HG03196 (cell line): ENCODE data around the gene ATP2A3.

Source experiments
- ATAC-seq: cut with Tn5 transposase; IDR thresholded peaks from one replicate; pipeline ENCODE4 v1.9.1; 2021; ENCODE audit not compliant: unreplicated experiment

ATP2A3 gene

DNA sequence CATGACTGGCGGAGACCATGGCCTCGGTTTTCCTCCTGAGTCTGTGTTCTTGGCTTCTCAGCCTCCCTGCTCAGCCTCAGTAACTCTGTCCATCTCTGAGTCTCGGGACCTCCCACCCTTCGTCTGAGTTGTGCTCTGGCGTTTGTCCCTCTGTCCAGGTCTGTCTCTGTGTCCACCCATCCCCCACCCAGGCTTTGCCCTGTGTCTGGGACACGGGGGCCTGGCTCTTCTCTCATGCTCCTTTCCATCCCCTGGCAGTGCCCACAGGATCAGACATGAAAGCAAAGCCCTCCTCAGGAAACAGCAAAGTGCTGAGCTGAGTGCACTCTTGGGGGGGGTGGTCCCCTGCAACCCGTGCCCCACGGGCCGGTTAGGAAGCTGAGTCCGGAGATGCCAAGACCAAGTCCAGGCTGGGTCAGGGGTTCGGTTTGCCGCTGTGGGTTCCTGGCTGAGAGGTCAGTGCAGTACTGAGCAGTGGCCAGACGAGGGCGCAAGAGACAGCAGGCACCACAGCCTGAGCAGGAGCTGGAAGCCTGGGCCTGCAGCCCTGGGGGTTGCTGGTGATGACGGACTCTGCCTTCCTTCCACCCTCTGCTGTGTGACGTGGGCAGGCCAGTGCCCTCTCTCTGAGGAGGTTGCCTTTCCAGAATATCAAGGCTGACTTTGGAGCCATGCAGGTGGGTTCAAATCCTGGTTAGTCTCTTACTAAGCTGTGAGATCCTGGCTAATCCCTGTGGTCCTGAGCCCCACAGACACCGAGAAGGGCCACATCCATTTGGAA is 50.5 kb downstream of the ATP2A3 start:
- peak; percentile 42 for ATAC-seq

DNA sequence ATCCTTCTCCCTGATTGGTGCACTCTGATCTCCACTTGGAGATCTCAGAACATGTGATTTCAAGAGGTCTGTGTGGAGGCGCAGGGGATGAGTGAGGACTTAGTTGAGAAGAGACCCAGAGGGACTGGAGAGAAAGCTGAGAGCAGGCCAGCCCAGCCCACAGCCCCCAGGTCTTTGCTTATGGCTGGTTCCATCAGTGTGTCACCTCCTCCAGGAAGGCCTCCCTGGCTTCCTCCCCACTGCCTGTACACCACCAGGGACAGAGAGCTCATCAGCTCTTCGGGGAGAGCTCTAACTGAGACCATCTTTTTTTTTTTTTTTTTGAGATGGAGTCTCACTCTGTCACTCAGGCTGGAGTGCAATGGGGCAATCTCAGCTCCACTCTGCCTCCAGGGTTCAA is 51.4 kb downstream of the ATP2A3 start:
- ATAC-seq, result no peak

DNA sequence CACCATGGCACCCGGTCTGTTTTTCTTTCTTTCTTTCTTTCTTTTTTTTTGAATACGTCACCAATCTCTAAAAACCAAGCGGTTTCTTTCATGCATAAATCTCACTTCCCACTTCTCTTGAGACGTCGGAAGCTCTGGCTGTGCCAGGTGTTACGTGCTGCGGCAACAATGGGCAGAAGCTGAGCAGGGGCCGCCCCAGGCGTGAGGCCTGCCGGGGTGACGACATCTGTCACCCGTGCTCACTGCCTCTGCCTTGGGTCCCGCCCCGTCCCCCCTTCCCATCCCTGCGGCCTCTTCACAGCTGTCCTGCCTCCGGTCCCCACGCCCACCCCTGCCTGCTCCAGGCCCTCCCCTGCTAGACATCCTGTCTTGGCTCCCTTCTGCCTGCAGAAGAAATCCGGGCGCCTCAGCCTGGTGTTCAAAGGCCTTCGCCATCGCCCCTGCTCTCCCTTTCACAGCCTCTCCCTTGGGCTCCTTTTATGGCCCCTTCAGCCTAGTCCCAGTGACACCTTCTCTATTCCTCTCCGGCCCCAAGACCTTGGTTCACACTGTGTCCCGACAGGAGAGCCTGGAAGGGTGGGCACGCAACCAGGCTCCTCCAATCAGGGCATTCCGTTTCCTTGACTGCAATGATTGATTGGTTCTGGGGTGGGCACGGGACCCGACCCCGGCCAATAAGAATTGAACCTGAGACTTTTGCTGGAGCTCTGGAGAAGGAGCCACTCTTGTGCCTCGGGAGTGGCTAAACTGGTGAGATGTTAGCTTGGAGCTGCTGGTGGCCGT is 52.8 kb downstream of the ATP2A3 start:
- peak; percentile 70 for ATAC-seq

DNA sequence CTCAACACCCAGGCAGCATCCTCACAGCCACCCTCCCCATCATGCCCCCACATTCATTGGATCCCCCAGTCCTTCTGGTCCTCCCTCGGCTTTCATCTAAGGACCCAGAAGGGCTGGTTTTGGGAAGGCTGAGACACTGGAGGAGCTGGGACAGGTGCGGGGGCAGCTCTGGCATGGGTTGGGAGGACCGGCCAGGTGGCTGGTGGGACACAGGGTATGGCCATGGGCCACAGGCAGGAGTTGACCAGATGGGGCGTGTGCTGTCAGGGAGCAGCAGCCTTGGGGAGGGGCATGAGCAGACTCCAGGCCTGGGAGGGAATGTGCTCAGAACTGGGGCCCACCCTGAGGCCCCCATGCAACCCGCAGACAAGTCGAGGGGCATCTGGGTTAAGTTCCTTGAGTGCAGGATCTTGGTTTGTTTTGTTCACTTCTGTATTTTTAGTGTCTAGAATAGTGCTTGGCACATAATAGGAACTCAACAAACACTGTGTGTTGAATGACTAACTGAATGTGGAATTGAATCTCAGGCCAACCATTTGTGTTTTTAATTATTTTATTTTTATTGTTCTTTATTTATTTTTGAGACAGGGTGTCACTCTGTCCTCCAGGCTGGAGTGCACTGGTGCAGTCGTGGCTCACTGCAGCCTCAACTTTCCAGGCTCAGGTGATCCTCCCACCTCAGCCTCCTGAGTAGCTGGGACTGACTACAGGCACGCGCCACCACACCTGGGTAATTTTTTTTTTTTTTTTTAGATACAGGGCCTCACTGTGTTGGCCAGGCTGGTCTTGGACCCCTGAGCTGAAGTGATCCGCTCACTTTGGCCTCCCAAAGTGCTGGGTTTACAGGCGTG is 53.6 kb downstream of the ATP2A3 start:
- no peak for ATAC-seq

DNA sequence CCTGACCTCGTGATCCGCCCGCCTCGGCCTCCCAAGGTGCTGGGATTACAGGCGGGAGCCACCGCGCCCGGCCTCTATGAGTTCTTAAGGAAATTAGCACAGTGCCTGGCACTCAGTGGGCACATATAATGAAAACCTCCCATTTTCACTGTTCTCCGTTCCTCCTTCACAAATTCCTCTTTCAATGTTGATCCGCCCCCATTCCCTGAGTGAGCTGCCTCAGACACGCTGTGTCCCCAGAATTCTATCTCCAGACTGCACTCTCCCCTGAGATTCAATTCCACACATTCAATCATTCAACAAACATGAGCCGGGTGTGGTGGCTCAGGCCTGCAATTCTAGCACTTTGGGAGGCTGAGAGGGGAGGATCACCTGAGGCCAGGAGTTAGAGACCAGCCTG is 55.0 kb downstream of the ATP2A3 start:
- no peak for ATAC-seq

DNA sequence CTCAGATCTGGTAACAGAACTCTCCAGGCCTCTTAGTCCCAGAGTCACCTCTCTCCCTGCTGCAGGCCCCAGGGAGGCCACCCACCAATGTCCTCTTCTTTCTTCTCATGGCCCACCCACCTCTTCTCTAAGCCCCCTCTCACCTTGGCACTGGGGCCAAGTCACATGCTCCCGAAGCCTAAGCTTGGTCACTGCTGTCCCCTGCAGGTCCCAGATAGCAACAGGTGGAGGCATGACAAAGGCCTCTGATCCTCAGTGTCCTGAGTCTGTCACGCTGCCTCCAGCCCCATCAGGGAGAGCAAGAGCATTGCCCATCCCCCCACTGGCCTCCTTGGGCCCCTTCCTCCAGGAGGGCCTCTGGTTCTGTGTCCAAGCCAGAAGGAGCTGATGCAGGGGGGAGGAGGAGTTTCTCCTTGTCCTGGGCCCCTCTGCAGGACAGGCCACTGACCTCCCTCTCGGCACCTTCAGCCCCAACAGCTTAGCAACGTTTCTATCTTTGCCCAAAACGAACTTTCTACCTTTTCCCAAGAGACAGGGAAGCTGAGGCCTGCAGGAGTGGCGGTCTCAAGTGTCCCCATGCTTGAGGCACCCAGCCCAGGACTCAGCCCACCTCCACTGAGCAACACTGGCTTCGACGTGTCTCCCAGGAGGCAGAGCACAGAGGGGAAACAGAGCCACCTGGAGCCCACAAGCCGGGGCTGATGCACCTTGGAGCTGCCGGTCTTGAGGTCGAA is 56.6 kb downstream of the ATP2A3 start:
- ATAC-seq, result no peak

DNA sequence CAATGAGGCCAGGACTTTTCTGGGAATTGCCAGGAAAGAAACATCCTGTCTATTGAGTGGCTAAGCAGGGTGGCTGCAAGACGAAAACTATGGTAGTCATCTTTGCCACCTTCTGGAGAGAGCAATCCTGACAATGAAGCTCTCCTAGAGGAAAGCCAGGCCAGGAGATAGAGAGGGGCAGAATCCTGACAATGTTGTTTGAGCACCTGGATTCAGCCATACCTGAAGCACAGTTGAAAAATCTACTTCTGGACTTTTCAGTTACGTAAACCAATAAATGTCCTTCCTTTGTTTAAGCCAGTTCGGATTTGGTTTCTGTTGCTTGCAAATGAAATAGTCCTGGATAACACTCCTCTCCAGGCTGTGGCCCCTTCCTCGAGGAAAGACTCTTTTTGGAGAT is 57.4 kb downstream of the ATP2A3 start:
- no peak for ATAC-seq

DNA sequence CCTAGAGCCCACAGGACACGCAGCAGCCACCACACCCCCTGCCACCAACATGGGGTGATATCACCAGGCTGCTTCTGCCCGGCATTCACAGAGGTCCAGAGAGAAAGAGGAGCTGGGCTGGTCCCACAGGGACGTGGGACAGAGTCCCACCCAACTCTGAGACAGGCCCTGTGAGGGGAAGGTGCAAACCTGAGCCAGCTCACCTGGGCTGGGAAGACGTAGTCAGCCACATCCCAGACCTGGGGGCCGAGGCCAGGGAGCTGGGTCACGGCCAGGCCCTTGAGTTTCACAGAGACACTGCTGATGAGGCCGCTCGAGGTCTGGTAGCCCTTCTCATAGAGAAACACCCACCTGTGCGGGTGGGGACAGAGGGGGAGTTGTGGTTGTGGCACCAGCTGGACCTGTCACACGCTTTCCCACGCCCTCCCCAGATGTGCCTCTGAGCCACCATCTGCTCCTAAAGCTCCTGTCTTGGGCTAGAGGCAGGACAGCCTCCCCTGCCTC is 59.2 kb downstream of the ATP2A3 start:
- ATAC-seq, result no peak

DNA sequence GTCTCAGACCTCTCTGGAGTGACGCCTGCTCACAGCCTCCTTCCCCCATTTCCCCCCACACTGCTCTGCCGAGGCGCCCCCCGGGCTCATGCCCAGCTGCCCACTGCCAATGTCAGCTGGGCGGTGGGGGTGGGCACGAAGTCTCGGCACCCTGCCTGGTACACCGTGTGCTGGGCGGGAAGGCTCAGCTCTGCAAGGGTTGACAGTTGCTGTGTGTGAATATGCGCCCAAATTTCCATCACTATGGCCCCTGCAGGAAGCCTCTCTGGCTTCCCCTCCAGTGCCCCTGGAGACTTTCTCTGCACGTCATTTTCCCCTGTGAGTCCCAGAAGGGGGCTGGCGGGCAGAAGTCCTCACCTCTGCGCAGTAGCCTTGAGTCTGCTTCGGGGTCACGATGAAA is 59.7 kb downstream of the ATP2A3 start:
- no peak for ATAC-seq

DNA sequence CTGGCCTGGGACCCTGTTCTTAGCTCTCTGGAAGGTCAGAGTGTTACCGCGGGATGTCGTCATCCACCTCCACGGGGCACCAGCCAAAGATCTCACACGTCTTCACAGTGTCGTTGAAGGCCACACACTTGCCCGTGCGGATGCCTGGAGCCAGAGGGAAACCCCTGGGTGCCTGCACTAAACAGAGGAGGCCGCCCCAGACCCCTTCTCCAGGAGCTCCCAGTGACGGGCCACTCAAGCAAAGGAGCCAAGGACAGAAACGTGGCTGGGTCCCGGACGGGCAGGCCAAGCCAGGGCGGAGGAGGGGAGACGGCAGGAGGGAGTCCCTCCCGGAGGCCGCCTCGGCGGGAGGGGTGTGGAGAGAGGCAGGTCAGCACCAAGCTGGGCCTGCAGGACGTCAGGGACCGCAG is 60.4 kb downstream of the ATP2A3 start:
- ATAC-seq, result no peak

DNA sequence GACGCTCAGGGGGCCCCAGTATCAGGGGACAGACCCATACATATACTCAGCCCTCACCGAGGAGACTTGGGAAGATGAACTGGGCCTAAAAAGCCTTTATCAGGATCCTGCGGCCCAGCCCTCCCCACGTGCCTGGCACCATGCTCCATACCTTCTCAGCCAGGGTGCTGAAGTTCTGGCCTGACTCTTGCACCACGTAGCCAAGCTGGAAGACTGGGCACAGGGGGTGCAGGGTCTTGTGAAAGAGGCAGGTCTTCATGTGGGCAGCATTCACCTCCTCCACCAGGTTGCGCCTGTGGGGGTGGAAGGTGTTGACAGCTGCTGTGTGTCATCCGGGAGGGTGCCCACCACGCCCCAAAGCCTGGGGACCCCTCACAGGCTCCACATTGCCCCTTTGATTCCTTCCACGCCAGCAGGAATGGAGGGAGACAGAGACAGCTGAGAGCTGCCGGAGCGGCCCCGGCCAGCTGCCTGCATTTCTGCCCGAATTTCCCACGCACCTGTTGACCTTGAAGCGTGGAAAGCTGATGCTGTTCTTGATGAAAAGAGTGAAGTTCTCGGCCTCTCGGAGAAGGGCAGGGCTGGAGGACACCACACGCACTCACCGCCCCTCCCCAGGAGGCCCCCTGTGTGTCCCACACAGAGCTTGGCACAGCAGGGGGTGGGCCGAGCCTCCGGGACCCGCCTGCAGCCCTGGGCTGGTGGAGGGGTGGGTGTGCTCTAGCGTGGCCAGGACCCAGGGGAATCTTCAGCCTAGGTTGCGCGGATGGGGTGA is 61.0 kb downstream of the ATP2A3 start:
- no peak for ATAC-seq

DNA sequence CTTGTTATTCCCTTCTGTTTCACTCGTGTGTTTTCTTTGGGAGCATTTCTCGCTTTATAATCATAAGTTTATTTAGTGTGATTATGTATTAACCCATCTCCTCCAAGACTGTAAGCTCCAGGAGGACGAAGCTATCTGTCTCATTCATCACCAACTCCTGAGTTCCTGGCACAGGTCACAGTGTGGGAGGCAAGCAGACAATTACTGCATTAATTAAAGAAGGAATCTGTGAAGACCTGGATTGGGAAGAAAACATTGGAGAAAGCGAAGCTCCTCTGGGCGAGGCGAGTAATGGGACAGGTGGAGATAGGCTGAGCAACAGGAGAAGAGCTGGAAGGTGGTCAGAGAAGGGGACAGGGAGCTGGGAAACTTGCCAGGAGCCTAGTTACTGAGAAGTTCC is 63.6 kb downstream of the ATP2A3 start:
- no peak for ATAC-seq

DNA sequence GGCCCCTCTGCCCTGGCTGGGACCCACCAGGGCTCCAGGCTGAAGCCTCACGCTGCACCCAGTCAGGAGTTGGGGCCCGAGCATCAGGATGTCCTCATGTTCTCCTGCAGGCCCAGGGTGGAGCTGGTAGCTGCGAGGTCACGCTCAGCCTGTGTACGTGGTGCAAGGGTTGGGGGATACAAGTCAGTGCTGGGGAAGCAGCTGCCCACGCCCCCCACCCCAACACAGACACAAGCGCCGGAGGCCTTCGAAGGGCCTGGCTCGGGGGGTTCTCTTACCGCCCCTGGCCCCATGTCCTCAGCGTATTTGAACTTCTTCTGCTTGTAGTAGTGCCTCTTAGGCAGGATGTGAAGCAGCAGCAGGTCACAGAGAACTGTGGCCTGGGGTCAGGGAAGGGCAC is 66.5 kb downstream of the ATP2A3 start:
- no peak for ATAC-seq

DNA sequence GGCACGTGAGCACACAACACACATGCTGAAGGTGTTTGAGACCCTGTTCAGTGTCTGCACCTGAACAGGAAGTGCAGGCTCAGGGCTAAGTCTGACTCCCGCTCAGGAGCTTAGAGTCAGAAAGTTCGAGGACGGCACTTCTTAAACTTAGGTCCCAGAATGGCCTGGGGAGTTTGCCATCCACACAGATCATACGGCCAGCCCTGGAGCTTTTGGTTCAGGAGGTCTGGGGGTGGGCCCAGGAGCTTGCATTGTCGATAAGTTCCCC is 67.3 kb downstream of the ATP2A3 start:
- no peak for ATAC-seq

DNA sequence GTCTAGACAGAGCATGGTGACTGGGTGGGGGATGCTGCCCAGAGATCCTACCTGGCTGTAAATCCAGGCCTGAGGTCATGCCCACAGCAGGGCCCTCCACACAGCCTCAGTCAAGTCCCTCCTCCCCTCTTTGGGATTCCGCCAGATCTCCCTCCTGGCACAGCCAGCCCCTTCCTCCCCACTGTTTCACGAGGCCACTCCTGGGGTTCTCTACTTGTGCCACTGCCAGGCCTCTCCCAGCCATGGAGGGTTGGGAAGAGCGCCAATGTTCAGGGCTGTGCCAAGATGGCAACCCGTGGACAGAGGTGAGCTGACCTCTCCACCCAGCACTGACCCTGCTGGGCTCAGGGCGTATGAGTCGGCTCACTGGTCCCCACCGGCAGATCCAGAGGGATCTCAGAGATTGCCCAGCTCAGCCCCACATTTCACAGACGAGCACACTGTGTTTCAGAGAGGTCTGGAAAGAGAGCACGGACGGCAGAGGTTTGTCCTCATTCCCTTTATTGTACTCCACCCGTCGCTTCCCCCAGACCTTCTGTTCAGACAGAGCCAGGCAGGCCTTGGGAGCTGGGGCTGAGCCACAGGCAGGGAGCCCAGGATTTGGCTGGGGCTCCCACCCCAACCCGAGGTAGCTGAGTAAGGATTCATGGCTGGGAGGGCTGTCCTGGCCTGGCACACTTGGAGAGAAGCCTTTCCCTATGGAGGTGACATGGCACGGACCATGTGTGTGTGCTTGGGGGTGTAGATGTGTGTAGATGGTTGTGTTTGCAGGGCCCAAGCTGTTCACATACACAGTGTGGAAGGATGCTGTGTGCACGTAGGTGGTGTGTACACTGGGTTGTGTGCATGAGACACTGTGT is 67.9 kb downstream of the ATP2A3 start:
- no peak for ATAC-seq

DNA sequence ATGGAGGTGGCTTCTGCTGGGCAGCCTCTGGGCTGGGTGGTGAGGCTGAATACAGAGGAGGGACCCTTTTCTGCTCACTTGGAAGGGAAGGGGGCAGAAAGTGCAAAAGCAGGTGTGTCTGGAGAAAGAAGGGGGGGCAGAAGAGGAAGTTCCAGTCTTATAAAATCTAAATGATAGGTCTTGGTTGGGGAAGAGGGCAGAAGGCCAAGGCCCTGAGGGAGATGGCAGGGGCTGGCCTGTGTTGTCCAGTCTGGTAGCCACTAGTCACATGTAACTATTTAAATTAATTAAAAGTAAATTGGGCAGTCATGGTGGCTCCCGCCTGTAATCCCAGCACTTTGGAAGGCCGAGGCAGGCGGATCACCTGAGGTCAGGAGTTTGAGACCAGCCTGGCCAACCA is 68.9 kb downstream of the ATP2A3 start:
- no peak for ATAC-seq

DNA sequence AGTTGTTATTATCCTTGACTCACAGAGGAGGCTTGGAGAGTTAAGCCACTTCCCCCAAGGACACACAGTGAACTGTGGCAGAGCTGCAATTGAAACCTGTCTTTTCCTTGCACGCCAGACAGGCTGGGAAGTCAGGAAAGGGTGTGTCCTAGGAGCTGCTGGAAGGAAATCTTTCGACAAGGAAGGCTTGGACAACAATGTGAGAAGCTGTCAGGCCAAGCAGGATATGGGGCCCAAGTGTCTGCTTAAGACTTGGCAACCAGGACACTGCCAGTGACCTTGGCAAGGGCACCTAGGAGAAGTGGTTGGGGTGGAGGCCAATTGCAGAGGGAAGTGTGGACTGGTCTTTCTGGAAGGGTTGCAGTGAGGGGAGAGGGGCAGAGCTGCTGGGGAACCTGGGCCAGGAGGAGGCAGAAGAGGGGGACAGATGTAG is 69.3 kb downstream of the ATP2A3 start:
- ATAC-seq, result no peak

DNA sequence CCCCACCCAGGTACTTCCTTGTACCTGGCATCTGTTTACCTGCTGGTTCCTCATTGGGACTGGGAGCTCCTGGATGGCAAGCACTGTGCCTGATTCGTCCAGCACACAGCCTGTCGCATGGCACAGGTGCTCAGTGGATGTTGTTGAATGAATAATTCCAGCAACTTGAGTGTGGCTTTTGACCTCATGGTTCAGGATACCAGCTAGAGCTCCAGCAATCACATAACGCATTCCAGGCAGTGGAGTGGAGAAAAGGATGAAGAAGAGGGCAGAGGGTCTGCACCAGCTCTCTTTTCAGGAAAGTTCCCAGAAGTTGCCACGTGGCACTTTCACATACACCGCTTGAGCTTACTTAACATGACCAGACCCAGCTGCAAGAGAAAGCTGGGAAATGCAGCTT is 70.0 kb downstream of the ATP2A3 start:
- no peak for ATAC-seq

DNA sequence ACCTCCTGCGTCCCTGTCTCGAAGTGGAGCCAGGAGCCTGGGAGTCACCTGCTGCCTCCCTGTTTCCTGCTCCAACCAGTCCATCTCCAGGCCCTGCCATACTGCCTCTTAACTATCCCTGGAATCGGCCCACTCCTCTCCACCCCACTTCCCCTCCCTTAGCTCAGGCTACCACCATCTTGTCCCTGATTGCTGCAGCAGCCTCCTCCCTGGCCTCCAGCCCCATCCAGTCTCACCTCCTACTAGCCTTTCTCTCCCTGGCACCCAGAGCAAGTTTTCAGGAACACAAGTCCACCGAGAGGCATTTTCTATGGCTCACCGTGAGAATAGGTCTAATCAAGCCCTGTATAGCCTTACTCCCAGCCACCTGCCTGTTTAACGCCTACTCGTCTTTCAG is 70.5 kb downstream of the ATP2A3 start:
- no peak for ATAC-seq
